OCI-LY7 (cell line): ENCODE measurements around the gene LYPLA2. TPM values are rescaled to one million over a fixed set of nuclear protein-coding genes. Genes with fewer than 3 reads are reported as not detected.

Experiments
- BruUV-seq: library from RNA; stranded (reverse); fragments of 400-500 nt; replicated peaks from 2 replicates; lab custom pipeline; 2021; lab: Mats Ljungman, UMichigan
- CTCF ChIA-PET: fragments of 300-600 bp; sonication (Branson Sonifier 250); formaldehyde crosslinking; loops from one replicate; lab custom pipeline; 2022; ENCODE audit warnings: antibody characterized with exemption; ENCODE audit not compliant: unreplicated experiment; lab: Charles Lee
- POLR2A ChIA-PET: fragments of 300-600 bp; sonication (Branson Sonifier 250); formaldehyde crosslinking; loops from one replicate; lab custom pipeline; 2022; ENCODE audit warnings: antibody characterized with exemption; lab: Charles Lee
- DNase-seq: peaks from one replicate; pipeline ENCODE4 v3.0.0-alpha.2; 2015; ENCODE audit warnings: low spot score
- H2AFZ ChIP-seq: fragments of 200-600 bp; sonication (generic), shearing (Covaris generic); 2 replicates; pipeline ENCODE4 v1.6.1; 2014; ENCODE audit warnings: mild to moderate bottlenecking, antibody characterized with exemption, low read length, moderate library complexity
- H3K27ac ChIP-seq: fragments of 200-600 bp; sonication (generic); 2 replicates; pipeline ENCODE4 v1.5.1; 2014; ENCODE audit warnings: mixed run types, low read depth, mild to moderate bottlenecking, moderate library complexity, low read length, inconsistent platforms; ENCODE audit not compliant: poor library complexity, severe bottlenecking
- H3K36me3 ChIP-seq: fragments of 200-600 bp; sonication (generic); 2 replicates; pipeline ENCODE4 v1.6.1; 2014; ENCODE audit warnings: mild to moderate bottlenecking, antibody characterized with exemption, low read length, moderate library complexity, mixed read lengths; ENCODE audit not compliant: insufficient read depth
- H3K4me1 ChIP-seq: fragments of 200-600 bp; sonication (generic); 2 replicates; pipeline ENCODE4 v1.5.1; 2014; ENCODE audit warnings: mild to moderate bottlenecking, low read length; ENCODE audit not compliant: insufficient read depth, poor library complexity, severe bottlenecking
- H3K4me2 ChIP-seq: fragments of 200-600 bp; sonication (generic); 2 replicates; pipeline ENCODE4 v1.6.1; 2014; ENCODE audit warnings: mild to moderate bottlenecking, low read length
- H3K4me3 ChIP-seq: fragments of 200-600 bp; sonication (generic); 2 replicates; pipeline ENCODE4 v1.5.1; 2014; ENCODE audit warnings: mild to moderate bottlenecking, low read depth, low read length; ENCODE audit not compliant: poor library complexity, severe bottlenecking
- H3K79me2 ChIP-seq: fragments of 200-600 bp; sonication (generic); 2 replicates; pipeline ENCODE4 v1.6.1; 2016; ENCODE audit warnings: low read depth, mild to moderate bottlenecking, low read length, moderate library complexity, mixed read lengths; ENCODE audit not compliant: insufficient read depth
- H3K9me2 ChIP-seq: fragments of 200-600 bp; sonication (generic); 2 replicates; pipeline ENCODE4 v1.6.1; 2016; ENCODE audit warnings: mild to moderate bottlenecking, low read length, mixed read lengths; ENCODE audit not compliant: insufficient read depth
- H3K9me3 ChIP-seq: fragments of 200-600 bp; sonication (generic); 2 replicates; pipeline ENCODE4 v1.6.1; 2014; ENCODE audit warnings: mild to moderate bottlenecking, mixed run types, low read length, mixed read lengths
- H4K20me1 ChIP-seq: fragments of 200-600 bp; sonication (generic); 2 replicates; pipeline ENCODE4 v1.6.1; 2014; ENCODE audit warnings: mild to moderate bottlenecking, antibody characterized with exemption, low read length, moderate library complexity, mixed read lengths; ENCODE audit not compliant: insufficient read depth
- CTCF ChIP-seq: fragments of 200-600 bp; sonication (generic); conservative IDR thresholded peaks from 2 replicates; pipeline ENCODE4 v1.5.1; 2014; ENCODE audit warnings: mild to moderate bottlenecking, antibody characterized with exemption, low read length, moderate library complexity, mixed read lengths
- EZH2phosphoT487 ChIP-seq: fragments of 200-600 bp; sonication (generic); IDR thresholded peaks from 2 replicates; pipeline ENCODE4 v1.6.1; 2018; ENCODE audit warnings: low read depth, borderline replicate concordance, mild to moderate bottlenecking, mixed run types, antibody characterized with exemption, low read length, moderate library complexity, mixed read lengths
- intact Hi-C: fragments of 100-400 bp; cut with micrococcal nuclease; formaldehyde crosslinking; loops from one replicate; pipeline ENCODE4 v1.10.0; 2022; ENCODE audit not compliant: unreplicated experiment
- total RNA-seq, 2 experiments: library from RNA; depleted of rRNA in 1 of 2; stranded (reverse); fragments of >200 nt in 1 of 2; shearing (Covaris generic) in 1 of 2; gene quantifications; 2 replicates each; pipeline ENCODE4 v1.2.3, GENCODE V29; 2014 to 2022

The LYPLA2 gene
- total RNA-seq, 2 experiments from 2014 or later: 68.3 to 91.2 TPM

DNA sequence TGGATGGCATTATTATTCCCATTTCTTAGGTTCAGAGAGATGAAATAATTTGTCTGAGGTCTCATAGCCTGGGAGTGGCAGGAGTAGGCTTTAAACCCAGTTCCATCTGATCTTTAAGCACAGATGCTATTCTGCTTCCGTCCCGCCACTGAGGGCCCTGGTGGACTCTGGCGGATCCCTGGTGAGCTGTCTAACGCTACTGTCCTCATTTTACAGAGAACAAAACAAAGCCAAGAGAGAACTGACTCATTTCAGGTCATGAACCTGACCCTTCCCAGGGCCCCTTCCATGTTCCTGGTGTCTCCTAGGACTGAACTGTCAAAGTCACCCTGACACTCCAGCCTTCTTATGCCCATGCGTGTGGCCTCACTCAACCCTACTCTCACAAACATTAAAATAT lies 12.7 kb downstream of the LYPLA2 start:
- H3K27ac ChIP-seq: no peak overlapping the region
- no peak overlapping the region for H2AFZ ChIP-seq
- H3K4me3 ChIP-seq: no peak overlapping the region
- H3K9me3 ChIP-seq: no peaks in the 10 kb centered on the region
- no peaks in the 10 kb centered on the region for H4K20me1 ChIP-seq
- H3K9me2 ChIP-seq: no peaks in the 10 kb centered on the region
- ChIA-PET CTCF (no interaction called here), POLR2A (no interaction called here)
- BruUV-seq: no TSS peak
- no peak overlapping the region for H3K4me2 ChIP-seq
- intact Hi-C loops: no loop called here
- TF ChIP-seq CTCF (no peak), EZH2phosphoT487 (no peak)
- no peaks in the 10 kb centered on the region for H3K79me2 ChIP-seq
- DNase-seq: no peak
- peaks cover 42% of the 10 kb centered on the region for H3K4me1 ChIP-seq
- peaks cover 7% of the 10 kb centered on the region; the same call in 1 of the 2 replicates for H3K36me3 ChIP-seq

DNA sequence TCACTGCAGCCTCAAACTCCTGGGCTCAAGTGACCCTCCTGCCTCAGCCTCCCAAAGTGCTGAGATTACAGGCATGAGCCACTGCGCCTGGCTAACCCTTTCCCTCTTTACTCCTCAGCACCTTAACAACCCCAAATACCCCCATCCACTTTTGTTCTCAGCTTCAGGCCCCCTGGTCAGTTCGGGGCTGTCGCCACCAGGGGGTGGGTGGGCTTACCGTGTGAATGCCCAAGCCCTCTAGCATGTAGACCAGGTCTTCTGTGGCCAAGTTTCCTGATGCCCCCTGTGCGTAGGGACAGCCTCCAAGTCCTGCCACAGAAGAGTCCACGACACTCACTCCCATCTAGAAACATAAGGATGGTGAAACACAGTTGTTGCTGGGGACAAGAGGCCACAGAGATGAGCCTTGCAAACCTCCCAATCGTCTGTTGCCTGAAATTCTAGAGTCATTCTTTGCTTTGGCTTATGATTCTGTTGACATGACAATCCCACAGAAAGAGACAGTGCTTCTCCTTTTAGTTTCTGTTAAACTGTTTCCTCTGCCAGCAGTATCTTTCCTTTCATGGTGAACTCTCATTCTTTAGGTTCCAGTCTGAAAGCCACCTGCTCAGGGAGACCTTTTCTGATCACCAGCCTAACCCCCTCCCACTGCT lies 13.4 kb downstream of the LYPLA2 start:
- intact Hi-C loops: no loop called here
- H2AFZ ChIP-seq: no peak overlapping the region

More for the DNA sequence above, 13.4 kb downstream of the LYPLA2 start:
- no peak for DNase-seq
- BruUV-seq: no TSS peak
- no peaks in the 10 kb centered on the region for H3K9me2 ChIP-seq
- TF ChIP-seq CTCF (peak; percentile 63), EZH2phosphoT487 (no peak)
- CTCF ChIA-PET: no interaction called here
- no peak overlapping the region for H3K4me3 ChIP-seq
- no peak overlapping the region for H3K27ac ChIP-seq
- H3K4me1 ChIP-seq: peaks cover 38% of the 10 kb centered on the region
- peaks cover under 1% of the 10 kb centered on the region; the same call in 1 of the 2 replicates for H3K36me3 ChIP-seq
- POLR2A ChIA-PET: no interaction called here
- no peaks in the 10 kb centered on the region for H3K9me3 ChIP-seq
- no peaks in the 10 kb centered on the region for H4K20me1 ChIP-seq
- no peaks in the 10 kb centered on the region for H3K79me2 ChIP-seq
- no peak overlapping the region for H3K4me2 ChIP-seq
